VCaP (cell line): ENCODE results near the gene SLC4A5.

Source experiments
- H3K27ac ChIP-seq: fragments of 450-650 bp; 2 replicates; pipeline ENCODE4 v1.5.1; 2017
- CTCF ChIP-seq: fragments of 450-650 bp; conservative IDR thresholded peaks from 2 replicates; pipeline ENCODE4 v1.5.1; 2017; ENCODE audit warnings: mild to moderate bottlenecking, moderate library complexity

SLC4A5 gene

GRCh38 chr2:74367789-74368188 is 24.6 kb upstream of the SLC4A5 start:
- no peak overlapping the region for H3K27ac ChIP-seq
- no peak for TF ChIP-seq CTCF

- TF ChIP-seq CTCF = no peak
- H3K27ac ChIP-seq = no peak overlapping the region
These were observed 22.8 kb upstream of the SLC4A5 start for GRCh38 chr2:74366036-74366435.

GRCh38 chr2:74364533-74365505 is 21.6 kb upstream of the SLC4A5 start:
- H3K27ac ChIP-seq = no peak overlapping the region
- TF ChIP-seq CTCF = no peak

- TF ChIP-seq CTCF = no peak
- no peak overlapping the region for H3K27ac ChIP-seq
These were observed 18.1 kb upstream of the SLC4A5 start for GRCh38 chr2:74361327-74361726.

GRCh38 chr2:74357627-74358026 is 14.4 kb upstream of the SLC4A5 start:
- H3K27ac ChIP-seq = no peak overlapping the region
- no peak for TF ChIP-seq CTCF

GRCh38 chr2:74349889-74350288 is 6.7 kb upstream of the SLC4A5 start:
- H3K27ac ChIP-seq = no peak overlapping the region
- TF ChIP-seq CTCF = no peak

GRCh38 chr2:74347742-74348141 is 4.5 kb upstream of the SLC4A5 start:
- no peak for TF ChIP-seq CTCF

More at GRCh38 chr2:74347742-74348141, 4.5 kb upstream of the SLC4A5 start:
- peak overlapping the region; percentile 22; the same call in 1 of the 2 replicates for H3K27ac ChIP-seq
